OCI-LY1 (cell line): ENCODE data around the gene RRP8.

Experiments
- H2AFZ ChIP-seq: fragments of 200-600 bp; sonication (generic), shearing (Covaris generic); 2 replicates; pipeline ENCODE4 v1.6.0; 2014; ENCODE audit warnings: antibody characterized with exemption, mild to moderate bottlenecking, low read length
- H3F3A ChIP-seq: fragments of 200-600 bp; sonication (generic), shearing (Covaris generic); 2 replicates; pipeline ENCODE4 v1.6.0; 2014; ENCODE audit warnings: mild to moderate bottlenecking, antibody characterized with exemption, low read length, moderate library complexity; ENCODE audit not compliant: insufficient read depth
- H3K27ac ChIP-seq: fragments of 200-600 bp; sonication (generic); 2 replicates; pipeline ENCODE4 v1.5.1; 2014; ENCODE audit warnings: low read length, mixed run types, mild to moderate bottlenecking, low read depth; ENCODE audit not compliant: poor library complexity, severe bottlenecking
- H3K27me3 ChIP-seq: fragments of 200-600 bp; sonication (generic); 2 replicates; pipeline ENCODE4 v1.6.0; 2014; ENCODE audit warnings: antibody characterized with exemption, mild to moderate bottlenecking, low read length, moderate library complexity; ENCODE audit not compliant: insufficient read depth
- H3K36me3 ChIP-seq: fragments of 200-600 bp; sonication (generic); 2 replicates; pipeline ENCODE4 v1.6.1; 2014; ENCODE audit warnings: mild to moderate bottlenecking, antibody characterized with exemption, low read length, moderate library complexity, mixed read lengths; ENCODE audit not compliant: insufficient read depth
- H3K4me1 ChIP-seq: fragments of 200-600 bp; sonication (generic); 2 replicates; pipeline ENCODE4 v1.5.1; 2014; ENCODE audit warnings: mild to moderate bottlenecking, low read length, moderate library complexity; ENCODE audit not compliant: insufficient read depth, severe bottlenecking
- H3K4me2 ChIP-seq: fragments of 200-600 bp; sonication (generic), shearing (Covaris generic); 2 replicates; pipeline ENCODE4 v1.6.1; 2014; ENCODE audit warnings: low read length
- H3K4me3 ChIP-seq: fragments of 200-600 bp; sonication (generic); 2 replicates; pipeline ENCODE4 v1.5.1; 2014; ENCODE audit warnings: low read length, low read depth, mild to moderate bottlenecking, mixed read lengths; ENCODE audit not compliant: poor library complexity, severe bottlenecking
- H3K79me2 ChIP-seq: fragments of 200-600 bp; shearing (Covaris generic); 2 replicates; pipeline ENCODE4 v1.6.1; 2016; ENCODE audit warnings: mixed run types, low read length, mixed read lengths; ENCODE audit not compliant: insufficient read depth
- H3K9ac ChIP-seq: fragments of 200-600 bp; sonication (generic), shearing (Covaris generic); 2 replicates; pipeline ENCODE4 v1.6.1; 2014; ENCODE audit warnings: mild to moderate bottlenecking, low read length, mixed read lengths
- H3K9me2 ChIP-seq: fragments of 200-600 bp; sonication (generic), shearing (Covaris generic); 2 replicates; pipeline ENCODE4 v1.6.1; 2014; ENCODE audit warnings: low read depth, mild to moderate bottlenecking, low read length, mixed read lengths
- H3K9me3 ChIP-seq: fragments of 200-600 bp; shearing (Covaris generic); 2 replicates; pipeline ENCODE4 v1.6.1; 2014; ENCODE audit warnings: low read length, mixed read lengths
- H4K20me1 ChIP-seq: fragments of 200-600 bp; sonication (generic), shearing (Covaris generic); 2 replicates; pipeline ENCODE4 v1.6.0; 2016; ENCODE audit warnings: mild to moderate bottlenecking, low read length; ENCODE audit not compliant: insufficient read depth
- CTCF ChIP-seq: fragments of 200-600 bp; sonication (generic), shearing (Covaris generic); IDR thresholded peaks from 2 replicates; pipeline ENCODE4 v1.5.1; 2017; ENCODE audit warnings: mild to moderate bottlenecking, antibody characterized with exemption, low read length, moderate library complexity, mixed read lengths
- EZH2 ChIP-seq: fragments of 200-600 bp; sonication (generic), shearing (Covaris generic); IDR thresholded peaks from 2 replicates; pipeline ENCODE4 v1.8.0; 2017; ENCODE audit warnings: borderline replicate concordance, mixed run types, mild to moderate bottlenecking, antibody characterized with exemption, low read length, moderate library complexity, mixed read lengths

Gene RRP8

GRCh38 chr11:6599881-6600390, 3.5 kb downstream of the RRP8 start:
- H2AFZ ChIP-seq: no peak overlapping the region
- peaks cover 19% of the 10 kb centered on the region for H3K79me2 ChIP-seq
- H3K4me1 ChIP-seq: peaks cover 21% of the 10 kb centered on the region
- H3K4me3 ChIP-seq: no peak overlapping the region
- H3K27me3 ChIP-seq: no peaks in the 10 kb centered on the region
- H3K4me2 ChIP-seq: no peak overlapping the region
- H4K20me1 ChIP-seq: no peaks in the 10 kb centered on the region
- H3K9ac ChIP-seq: no peak overlapping the region
- no peaks in the 10 kb centered on the region for H3K9me3 ChIP-seq
- no peak for TF ChIP-seq EZH2
- no peak for TF ChIP-seq CTCF
- peaks cover 67% of the 10 kb centered on the region for H3K36me3 ChIP-seq
- H3K9me2 ChIP-seq: no peaks in the 10 kb centered on the region
- H3K27ac ChIP-seq: no peak overlapping the region
- no peaks in the 10 kb centered on the region for H3F3A ChIP-seq

DNA sequence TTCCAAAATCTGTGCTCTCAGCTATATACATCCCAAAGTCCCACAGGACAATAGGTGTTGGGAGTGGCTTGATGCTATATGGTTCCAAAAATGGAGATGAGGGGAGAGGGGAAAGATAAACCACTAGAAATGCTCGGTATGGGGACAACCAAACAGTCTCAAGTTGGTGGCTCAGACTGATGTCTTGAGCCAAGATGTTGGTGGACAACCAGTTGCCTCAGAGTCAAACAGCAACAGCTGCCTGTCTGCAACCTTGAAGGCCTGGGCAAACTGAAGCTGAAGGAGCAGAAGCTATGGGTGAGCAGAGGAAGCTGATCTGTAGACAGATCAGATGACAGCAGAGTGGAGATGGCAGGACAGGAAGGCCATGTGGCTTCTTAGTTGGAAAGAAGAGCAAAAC, 4.0 kb downstream of the RRP8 start:
- H3K79me2 ChIP-seq: peaks cover 19% of the 10 kb centered on the region
- H3K4me3 ChIP-seq: no peak overlapping the region
- no peak overlapping the region for H3K4me2 ChIP-seq
- H3K36me3 ChIP-seq: peaks cover 70% of the 10 kb centered on the region
- H3F3A ChIP-seq: no peaks in the 10 kb centered on the region
- no peaks in the 10 kb centered on the region for H3K9me2 ChIP-seq
- no peak overlapping the region for H3K9ac ChIP-seq
- H3K27me3 ChIP-seq: no peaks in the 10 kb centered on the region
- H3K9me3 ChIP-seq: no peaks in the 10 kb centered on the region
- H4K20me1 ChIP-seq: no peaks in the 10 kb centered on the region
- H2AFZ ChIP-seq: no peak overlapping the region
- no peak overlapping the region for H3K27ac ChIP-seq
- TF ChIP-seq CTCF (no peak), EZH2 (no peak)
- peaks cover 16% of the 10 kb centered on the region for H3K4me1 ChIP-seq

- Histone ChIP-seq H3K4me1 (peaks cover 13% of the 10 kb centered on the region), H3K9me3 (no peaks in the 10 kb centered on the region), H3K27ac (no peak overlapping the region), H3K4me2 (no peak overlapping the region), H3K79me2 (peaks cover 19% of the 10 kb centered on the region), H3K36me3 (peaks cover 79% of the 10 kb centered on the region), H3F3A (no peaks in the 10 kb centered on the region), H2AFZ (no peak overlapping the region), H3K9ac (no peak overlapping the region), H3K9me2 (no peaks in the 10 kb centered on the region), H3K27me3 (no peaks in the 10 kb centered on the region), H3K4me3 (no peak overlapping the region), H4K20me1 (no peaks in the 10 kb centered on the region)
- TF ChIP-seq EZH2: no peak
- no peak for TF ChIP-seq CTCF
Measured at GRCh38 chr11:6598555-6598954, 4.9 kb downstream of the RRP8 start.
